Smooth muscle cell (in vitro differentiated cells): ENCODE data around the gene RASA3. TPM values are rescaled to one million over a fixed set of nuclear protein-coding genes. Genes with fewer than 3 reads are reported as not detected.

Source experiments
- DNase-seq: peaks from one replicate; lab custom pipeline; 2025; ENCODE audit not compliant: unreplicated experiment; lab: John Stamatoyannopoulos, UW
- H2AFZ ChIP-seq: fragments of 200-600 bp; sonication (generic); 2 replicates; pipeline ENCODE4 v1.6.0; 2016; ENCODE audit warnings: antibody characterized with exemption, low read depth, mild to moderate bottlenecking
- H3F3A ChIP-seq: fragments of 200-600 bp; sonication (generic); 2 replicates; pipeline ENCODE4 v1.6.0; 2017; ENCODE audit warnings: antibody characterized with exemption, low read depth
- H3K27ac ChIP-seq: fragments of 200-600 bp; sonication (generic); 2 replicates; pipeline ENCODE4 v1.5.1; 2016; ENCODE audit warnings: low read depth, mild to moderate bottlenecking
- H3K27me3 ChIP-seq: fragments of 200-600 bp; sonication (generic); 2 replicates; pipeline ENCODE4 v1.6.1; 2016; ENCODE audit warnings: low read depth, mild to moderate bottlenecking
- H3K36me3 ChIP-seq: fragments of 200-600 bp; sonication (generic); 2 replicates; pipeline ENCODE4 v1.5.1; 2016; ENCODE audit warnings: low read depth
- H3K4me1 ChIP-seq: fragments of 200-600 bp; sonication (generic); 2 replicates; pipeline ENCODE4 v1.5.1; 2016; ENCODE audit warnings: low read depth
- H3K4me2 ChIP-seq: fragments of 200-600 bp; sonication (generic); 2 replicates; pipeline ENCODE4 v1.6.0; 2016; ENCODE audit warnings: mild to moderate bottlenecking
- H3K4me3 ChIP-seq: fragments of 200-600 bp; sonication (generic); 2 replicates; pipeline ENCODE4 v1.5.1; 2016; ENCODE audit warnings: mild to moderate bottlenecking
- H3K79me2 ChIP-seq: fragments of 200-600 bp; sonication (generic); 2 replicates; pipeline ENCODE4 v1.6.0; 2016; ENCODE audit warnings: low read depth, mild to moderate bottlenecking
- H3K9ac ChIP-seq: fragments of 200-600 bp; sonication (generic); 2 replicates; pipeline ENCODE4 v1.6.0; 2016; ENCODE audit warnings: low read depth
- H3K9me3 ChIP-seq: fragments of 200-600 bp; sonication (generic); replicated peaks from 2 replicates; pipeline ENCODE4 v1.5.1; 2016; ENCODE audit warnings: low read depth
- H4K20me1 ChIP-seq: fragments of 200-600 bp; sonication (generic); 2 replicates; pipeline ENCODE4 v1.6.0; 2016; ENCODE audit warnings: low read depth
- CTCF ChIP-seq: fragments of 200-600 bp; sonication (generic); IDR thresholded peaks from 2 replicates; pipeline ENCODE4 v1.5.1; 2017; ENCODE audit warnings: borderline replicate concordance, mild to moderate bottlenecking, antibody characterized with exemption; ENCODE audit not compliant: insufficient read depth, poor library complexity, severe bottlenecking
- WGBS: methylation state at CpG from one replicate; pipeline ENCODE4 v1.1.7; 2016; ENCODE audit warnings: low lambda C conversion rate; 5-methylcytosine and 5-hydroxymethylcytosine counted together
- polyA plus RNA-seq: library from polyadenylated mRNA; unstranded; fragments of >200 nt; fragmentation: Nextera tagmentation; extraction: Ambion mirVana; gene quantifications from 2 replicates; pipeline ENCODE4 v1.2.1, GENCODE V29; 2016
- total RNA-seq: library from RNA; depleted of rRNA; stranded (reverse); fragments of >200 nt; gene quantifications from 2 replicates; pipeline ENCODE4 v1.2.3, GENCODE V29; 2014

The RASA3 gene
- total and polyA plus RNA-seq, 2 experiments from 2014 or later = 21.3 to 26.8 TPM

GRCh38 chr13:114065141-114065925, 67.1 kb downstream of the RASA3 start:
- no peak overlapping the region for H2AFZ ChIP-seq
- H3K4me1 ChIP-seq = peaks cover 30% of the 10 kb centered on the region
- 8% methylated on average over 25 of the region's 25 CpGs for WGBS

GRCh38 chr13:114064450-114065140, 67.8 kb downstream of the RASA3 start:
- DNase-seq = no peak
- H4K20me1 ChIP-seq = peaks cover 23% of the 10 kb centered on the region
- H3K27ac ChIP-seq = peak overlapping the region; percentile 97
- H3K4me2 ChIP-seq = peak overlapping the region; percentile 81
- peak overlapping the region; percentile 76 for H3K9ac ChIP-seq
- no peak overlapping the region for H2AFZ ChIP-seq
- no peaks in the 10 kb centered on the region for H3K9me3 ChIP-seq
- no peaks in the 10 kb centered on the region for H3K36me3 ChIP-seq
- peaks cover 60% of the 10 kb centered on the region for H3K79me2 ChIP-seq
- H3F3A ChIP-seq = peaks cover 20% of the 10 kb centered on the region
- peak overlapping the region; percentile 38 for H3K4me3 ChIP-seq
- TF ChIP-seq CTCF = no peak
- WGBS = 10% methylated on average over 20 of the region's 20 CpGs
- peaks cover 30% of the 10 kb centered on the region for H3K4me1 ChIP-seq
- H3K27me3 ChIP-seq = no peaks in the 10 kb centered on the region

More at GRCh38 chr13:114065141-114065925, 67.1 kb downstream of the RASA3 start:
- peak; percentile 82 for DNase-seq
- no peaks in the 10 kb centered on the region for H3K9me3 ChIP-seq
- TF ChIP-seq CTCF = no peak
- H3K36me3 ChIP-seq = no peaks in the 10 kb centered on the region
- H3K27ac ChIP-seq = peak overlapping the region; percentile 97
- no peaks in the 10 kb centered on the region for H3K27me3 ChIP-seq
- peaks cover 20% of the 10 kb centered on the region for H3F3A ChIP-seq
- H3K9ac ChIP-seq = peak overlapping the region; percentile 76
- peaks cover 15% of the 10 kb centered on the region for H4K20me1 ChIP-seq
- H3K79me2 ChIP-seq = peaks cover 53% of the 10 kb centered on the region
- H3K4me3 ChIP-seq = peak overlapping the region; percentile 38
- peak overlapping the region; percentile 81 for H3K4me2 ChIP-seq

- peaks cover 64% of the 10 kb centered on the region for H3K79me2 ChIP-seq
- peak overlapping the region; percentile 76 for H3K9ac ChIP-seq
- whole genome bisulfite sequencing = 33% methylated on average over 22 of the region's 22 CpGs
- H3K4me2 ChIP-seq = peak overlapping the region; percentile 81
- no peaks in the 10 kb centered on the region for H3K9me3 ChIP-seq
- H3K27me3 ChIP-seq = no peaks in the 10 kb centered on the region
- TF ChIP-seq CTCF = no peak
- peaks cover 30% of the 10 kb centered on the region for H3K4me1 ChIP-seq
- H3K36me3 ChIP-seq = no peaks in the 10 kb centered on the region
- H2AFZ ChIP-seq = no peak overlapping the region
- DNase-seq = no peak
- H3K27ac ChIP-seq = peak overlapping the region; percentile 97
- H3K4me3 ChIP-seq = peak overlapping the region; percentile 38
- H4K20me1 ChIP-seq = peaks cover 31% of the 10 kb centered on the region
- H3F3A ChIP-seq = peaks cover 20% of the 10 kb centered on the region
Observed at GRCh38 chr13:114063545-114064449, 68.6 kb downstream of the RASA3 start.
